SU-DHL-6 (cell line): ENCODE measurements around the gene TBL3.
"Not testable (repeated sequence)": the region's sequence is repeated elsewhere in the genome, so short reads cannot be mapped to it uniquely, and the experiment has no call there.

Experiments used
- H2AFZ ChIP-seq: fragments of 200-600 bp; sonication (generic); 2 replicates; pipeline ENCODE4 v1.6.1; 2014; ENCODE audit warnings: low read depth, mild to moderate bottlenecking, moderate library complexity, mixed read lengths, antibody characterized with exemption, low read length; ENCODE audit not compliant: severe bottlenecking
- H3F3A ChIP-seq: fragments of 200-600 bp; shearing (Covaris generic); 2 replicates; pipeline ENCODE4 v1.6.0; 2016; ENCODE audit warnings: antibody characterized with exemption, mild to moderate bottlenecking; ENCODE audit not compliant: insufficient read depth
- H3K27ac ChIP-seq: fragments of 200-600 bp; sonication (generic); 2 replicates; pipeline ENCODE4 v1.5.1; 2016; ENCODE audit warnings: low read depth, mild to moderate bottlenecking, low read length, moderate library complexity, mixed read lengths
- H3K27me3 ChIP-seq: fragments of 200-600 bp; sonication (generic), shearing (Covaris generic); 2 replicates; pipeline ENCODE4 v1.6.0; 2014; ENCODE audit warnings: mild to moderate bottlenecking, low read length
- H3K36me3 ChIP-seq: fragments of 200-600 bp; sonication (generic); 2 replicates; pipeline ENCODE4 v1.6.1; 2014; ENCODE audit warnings: mild to moderate bottlenecking, low read length, mixed read lengths
- H3K4me2 ChIP-seq: fragments of 300-600, 200-600 bp; shearing (Covaris generic), sonication (generic); 2 replicates; pipeline ENCODE4 v1.6.0; 2014; ENCODE audit warnings: low read length, low read depth, mild to moderate bottlenecking; ENCODE audit not compliant: poor library complexity, severe bottlenecking
- H3K4me3 ChIP-seq: fragments of 200-600 bp; sonication (generic); 2 replicates; pipeline ENCODE4 v1.5.1; 2014; ENCODE audit warnings: antibody characterized with exemption, low read length, mild to moderate bottlenecking, mixed read lengths; ENCODE audit not compliant: insufficient read depth, poor library complexity, severe bottlenecking
- H3K79me2 ChIP-seq: fragments of 200-600 bp; sonication (generic); 2 replicates; pipeline ENCODE4 v1.6.1; 2014; ENCODE audit warnings: mild to moderate bottlenecking, low read length, moderate library complexity; ENCODE audit not compliant: insufficient read depth
- H3K9ac ChIP-seq: fragments of 200-600 bp; sonication (generic); 2 replicates; pipeline ENCODE4 v1.7.0; 2014; ENCODE audit warnings: mild to moderate bottlenecking, low read length
- H3K9me2 ChIP-seq: fragments of 200-600 bp; sonication (generic); replicated peaks from 2 replicates; pipeline ENCODE4 v1.6.1; 2014; ENCODE audit warnings: low read length; ENCODE audit not compliant: insufficient read depth
- H3K9me3 ChIP-seq: fragments of 200-600 bp; sonication (generic); 2 replicates; pipeline ENCODE4 v1.6.1; 2014; ENCODE audit warnings: low read length, mixed read lengths; ENCODE audit not compliant: insufficient read depth
- H4K20me1 ChIP-seq: fragments of 200-600 bp; sonication (generic); 2 replicates; pipeline ENCODE4 v1.6.1; 2014; ENCODE audit warnings: low read depth, mild to moderate bottlenecking, antibody characterized with exemption, low read length, moderate library complexity, mixed read lengths
- CTCF ChIP-seq: fragments of 200-600 bp; sonication (generic); IDR thresholded peaks from one replicate; pipeline ENCODE4 v1.5.1; 2017; ENCODE audit warnings: antibody characterized with exemption, mild to moderate bottlenecking, low read length, moderate library complexity; ENCODE audit not compliant: insufficient read depth, poor library complexity, severe bottlenecking
- EZH2phosphoT487 ChIP-seq: fragments of 200-600 bp; sonication (generic), shearing (Covaris generic); conservative IDR thresholded peaks from 2 replicates; pipeline ENCODE4 v1.6.1; 2018; ENCODE audit warnings: mild to moderate bottlenecking, antibody characterized with exemption, low read length, moderate library complexity, mixed read lengths

TBL3 gene

GRCh38 chr16:2009164-2009711 lies 37.4 kb downstream of the TBL3 start:
- peaks cover 50% of the 10 kb centered on the region for H3K79me2 ChIP-seq
- H2AFZ ChIP-seq: no peak overlapping the region
- peak overlapping the region; percentile 54 for H3K27ac ChIP-seq

GRCh38 chr16:2009791-2010510 lies 38.1 kb downstream of the TBL3 start, which contains the start of gene ZNF598:
Gene ZNF598 (minus strand): TSS chr16:2009821.
- H3K79me2 ChIP-seq: peaks cover 44% of the 10 kb centered on the region
- H3K4me2 ChIP-seq: peak within 1 kb of the TSS; percentile 92
- H4K20me1 ChIP-seq: no peaks in the 10 kb centered on the region
- H3K9me3 ChIP-seq: no peaks in the 10 kb centered on the region
- no peaks in the 10 kb centered on the region for H3K9me2 ChIP-seq
- H3F3A ChIP-seq: 0 out of 2 replicates have a peak, but pooled peaks cover 3% of the 10 kb centered on the region
- peak within 1 kb of the TSS; percentile 83 for H3K4me3 ChIP-seq
- peak within 1 kb of the TSS; percentile 54 for H3K27ac ChIP-seq
- H3K27me3 ChIP-seq: no peaks in the 10 kb centered on the region
- H3K9ac ChIP-seq: peak within 1 kb of the TSS; percentile 76
- peak within 1 kb of the TSS; percentile 28 for H2AFZ ChIP-seq
- H3K36me3 ChIP-seq: no peaks in the 10 kb centered on the region
- no peak for TF ChIP-seq EZH2phosphoT487
- TF ChIP-seq CTCF: no peak

More at GRCh38 chr16:2009164-2009711, 37.4 kb downstream of the TBL3 start:
- Histone ChIP-seq H3K27me3 (no peaks in the 10 kb centered on the region), H3K4me3 (peak overlapping the region; percentile 83), H3K9me3 (no peaks in the 10 kb centered on the region), H3F3A (0 out of 2 replicates have a peak, but pooled peaks cover 3% of the 10 kb centered on the region), H3K9me2 (no peaks in the 10 kb centered on the region), H3K9ac (peak overlapping the region; percentile 76), H3K36me3 (no peaks in the 10 kb centered on the region), H3K4me2 (peak overlapping the region; percentile 92), H4K20me1 (no peaks in the 10 kb centered on the region)
- TF ChIP-seq EZH2phosphoT487 (no peak), CTCF (no peak)

- H3K27ac ChIP-seq, H3K4me3 ChIP-seq, H3F3A ChIP-seq, H2AFZ ChIP-seq, H3K9ac ChIP-seq, H3K4me2 ChIP-seq, H4K20me1 ChIP-seq, H3K9me3 ChIP-seq, H3K27me3 ChIP-seq, H3K36me3 ChIP-seq, H3K9me2 ChIP-seq: not testable (repeated sequence)
- peaks cover 26% of the 10 kb centered on the region for H3K79me2 ChIP-seq
These were observed 39.9 kb downstream of the TBL3 start for GRCh38 chr16:2011726-2012125.

GRCh38 chr16:2013527-2013926 lies 41.7 kb downstream of the TBL3 start:
- TF ChIP-seq CTCF: no peak
- TF ChIP-seq EZH2phosphoT487: no peak
- H3K79me2 ChIP-seq: peaks cover 8% of the 10 kb centered on the region
- H3K9me3 ChIP-seq: no peaks in the 10 kb centered on the region
- H3K36me3 ChIP-seq: no peaks in the 10 kb centered on the region
- H2AFZ ChIP-seq: no peak overlapping the region
- H3K4me3 ChIP-seq: no peak overlapping the region
- H3K27me3 ChIP-seq: no peaks in the 10 kb centered on the region
- H3K9ac ChIP-seq: no peak overlapping the region
- H3K9me2 ChIP-seq: no peaks in the 10 kb centered on the region
- H3K4me2 ChIP-seq: no peak overlapping the region
- H4K20me1 ChIP-seq: no peaks in the 10 kb centered on the region
- 0 out of 2 replicates have a peak, but pooled peaks cover under 1% of the 10 kb centered on the region for H3F3A ChIP-seq
- no peak overlapping the region for H3K27ac ChIP-seq
